SK-N-SH treated with all-trans-retinoic acid at 6 μM for 48 hours (cell line): ENCODE data around the gene RNF138.

Experiments
- ATAC-seq: fragments of 200-7000 bp; cut with Tn5 transposase; 3 replicates; pipeline ENCODE4 v1.9.1; 2020; ENCODE audit warnings: mild to moderate bottlenecking, moderate library complexity
- ARNTL ChIP-seq: fragments of 450-650 bp; formaldehyde crosslinking; IDR thresholded peaks from 2 replicates; pipeline ENCODE4 v1.5.0; 2020; ENCODE audit warnings: low read depth, mild to moderate bottlenecking, moderate library complexity, borderline replicate concordance
- BACH2 ChIP-seq: fragments of 250-450 bp; sonication (Bioruptor Pico); IDR thresholded peaks from 2 replicates; pipeline ENCODE4 v1.9.0; 2021; ENCODE audit warnings: mild to moderate bottlenecking, borderline replicate concordance
- CSDC2 ChIP-seq: fragments of 250-450 bp; sonication (Bioruptor Pico); IDR thresholded peaks from 2 replicates; pipeline ENCODE4 v1.5.0; 2020; ENCODE audit warnings: mild to moderate bottlenecking, moderate library complexity
- ESRRG ChIP-seq: fragments of 250-450 bp; sonication (Bioruptor Pico); IDR thresholded peaks from 2 replicates; pipeline ENCODE4 v1.6.1; 2021; ENCODE audit warnings: mild to moderate bottlenecking
- GLIS3 ChIP-seq: fragments of 250-450 bp; sonication (Bioruptor Pico); IDR thresholded peaks from 2 replicates; pipeline ENCODE4 v1.5.0; 2020; ENCODE audit warnings: mild to moderate bottlenecking, moderate library complexity
- ISL1 ChIP-seq: fragments of 250-450 bp; sonication (Bioruptor Pico); IDR thresholded peaks from 2 replicates; pipeline ENCODE4 v2.1.2; 2022; ENCODE audit warnings: mild to moderate bottlenecking, moderate library complexity
- OSR1 ChIP-seq: fragments of 250-450 bp; sonication (Bioruptor Pico); IDR thresholded peaks from 2 replicates; pipeline ENCODE4 v1.8.0; 2022; ENCODE audit warnings: moderate library complexity, mild to moderate bottlenecking, inconsistent platforms
- PPARA ChIP-seq: fragments of 250-450 bp; sonication (Bioruptor Pico); IDR thresholded peaks from 2 replicates; pipeline ENCODE4 v1.5.0; 2020; ENCODE audit warnings: mild to moderate bottlenecking, borderline replicate concordance
- SNAI2 ChIP-seq: fragments of 250-450 bp; sonication (Bioruptor Pico); IDR thresholded peaks from 2 replicates; pipeline ENCODE4 v1.5.0; 2020; ENCODE audit warnings: mild to moderate bottlenecking, moderate library complexity
- TCF4 ChIP-seq: fragments of 250-450 bp; sonication (Bioruptor Pico); IDR thresholded peaks from 2 replicates; pipeline ENCODE4 v1.8.0; 2021; ENCODE audit warnings: mild to moderate bottlenecking, moderate library complexity, borderline replicate concordance
- ZC3H10 ChIP-seq: fragments of 250-450 bp; sonication (Bioruptor Pico); IDR thresholded peaks from 2 replicates; pipeline ENCODE4 v1.5.1; 2021; ENCODE audit warnings: mild to moderate bottlenecking, moderate library complexity
- ZFP3 ChIP-seq: fragments of 250-450 bp; sonication (Bioruptor Pico); IDR thresholded peaks from 2 replicates; pipeline ENCODE4 v1.5.0; 2020; ENCODE audit warnings: mild to moderate bottlenecking, moderate library complexity
- ZFP30 ChIP-seq: fragments of 450-650 bp; formaldehyde crosslinking; IDR thresholded peaks from 2 replicates; pipeline ENCODE4 v1.5.0; 2022; ENCODE audit warnings: mild to moderate bottlenecking, moderate library complexity
- ZNF565 ChIP-seq: fragments of 450-650 bp; formaldehyde crosslinking; conservative IDR thresholded peaks from 2 replicates; pipeline ENCODE4 v1.5.0; 2020; ENCODE audit warnings: low read depth, mild to moderate bottlenecking, moderate library complexity
- ZNF70 ChIP-seq: fragments of 450-650 bp; formaldehyde crosslinking; IDR thresholded peaks from 2 replicates; pipeline ENCODE4 v1.5.0; 2020; ENCODE audit warnings: mild to moderate bottlenecking, moderate library complexity
- ZNF8 ChIP-seq: fragments of 450-650 bp; formaldehyde crosslinking; IDR thresholded peaks from 2 replicates; pipeline ENCODE4 v1.5.0; 2020; ENCODE audit warnings: mild to moderate bottlenecking, moderate library complexity
- TF ChIP-seq, protein P1 (sequence below): fragments of 250-450 bp; sonication (Bioruptor Pico); IDR thresholded peaks from 2 replicates; pipeline ENCODE4 v1.5.0; 2020; ENCODE audit warnings: mild to moderate bottlenecking, moderate library complexity
- TF ChIP-seq, protein P2 (sequence below): fragments of 250-450 bp; sonication (Bioruptor Pico); IDR thresholded peaks from 2 replicates; pipeline ENCODE4 v1.5.1; 2020; ENCODE audit warnings: low read depth, mild to moderate bottlenecking, moderate library complexity
- TF ChIP-seq, protein P3 (sequence below): fragments of 250-450 bp; sonication (Bioruptor Pico); IDR thresholded peaks from 2 replicates; pipeline ENCODE4 v1.8.0; 2020; ENCODE audit warnings: mild to moderate bottlenecking, moderate library complexity, borderline replicate concordance
- TF ChIP-seq, protein P4 (sequence below): fragments of 250-450 bp; sonication (Bioruptor Pico); IDR thresholded peaks from 2 replicates; pipeline ENCODE4 v1.8.0; 2021; ENCODE audit warnings: low read depth, mild to moderate bottlenecking, moderate library complexity, borderline replicate concordance
- TF ChIP-seq, protein P5 (sequence below): fragments of 250-450 bp; sonication (Bioruptor Pico); IDR thresholded peaks from 2 replicates; pipeline ENCODE4 v1.5.1; 2021; ENCODE audit warnings: mild to moderate bottlenecking, moderate library complexity

RNF138 gene

DNA sequence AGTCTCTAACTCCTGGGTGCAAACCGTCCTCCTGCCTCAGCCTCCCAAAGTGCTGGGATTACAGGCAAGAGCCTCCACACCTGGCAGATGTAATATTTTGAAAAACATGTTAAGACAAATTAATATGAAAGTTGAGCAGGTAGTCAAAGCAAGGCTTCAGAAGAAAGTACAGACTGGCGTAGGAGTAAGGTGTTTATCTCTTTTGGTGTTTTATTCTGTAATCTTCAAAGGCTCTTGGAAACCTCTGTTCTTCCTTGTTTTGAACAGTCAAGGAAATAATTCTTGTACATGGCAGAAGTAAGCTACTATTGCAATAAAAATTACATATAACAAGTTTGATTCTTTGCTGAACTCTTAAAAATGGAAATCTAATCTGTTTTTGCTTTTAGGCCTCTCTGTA, 5.3 kb downstream of the RNF138 start:
- TF ChIP-seq ARNTL (CRISPR knock-in tag): no peak
- no peak for TF ChIP-seq ISL1 (CRISPR knock-in tag)
- no peak for TF ChIP-seq PPARA (CRISPR knock-in tag)
- TF ChIP-seq, protein P1, sequence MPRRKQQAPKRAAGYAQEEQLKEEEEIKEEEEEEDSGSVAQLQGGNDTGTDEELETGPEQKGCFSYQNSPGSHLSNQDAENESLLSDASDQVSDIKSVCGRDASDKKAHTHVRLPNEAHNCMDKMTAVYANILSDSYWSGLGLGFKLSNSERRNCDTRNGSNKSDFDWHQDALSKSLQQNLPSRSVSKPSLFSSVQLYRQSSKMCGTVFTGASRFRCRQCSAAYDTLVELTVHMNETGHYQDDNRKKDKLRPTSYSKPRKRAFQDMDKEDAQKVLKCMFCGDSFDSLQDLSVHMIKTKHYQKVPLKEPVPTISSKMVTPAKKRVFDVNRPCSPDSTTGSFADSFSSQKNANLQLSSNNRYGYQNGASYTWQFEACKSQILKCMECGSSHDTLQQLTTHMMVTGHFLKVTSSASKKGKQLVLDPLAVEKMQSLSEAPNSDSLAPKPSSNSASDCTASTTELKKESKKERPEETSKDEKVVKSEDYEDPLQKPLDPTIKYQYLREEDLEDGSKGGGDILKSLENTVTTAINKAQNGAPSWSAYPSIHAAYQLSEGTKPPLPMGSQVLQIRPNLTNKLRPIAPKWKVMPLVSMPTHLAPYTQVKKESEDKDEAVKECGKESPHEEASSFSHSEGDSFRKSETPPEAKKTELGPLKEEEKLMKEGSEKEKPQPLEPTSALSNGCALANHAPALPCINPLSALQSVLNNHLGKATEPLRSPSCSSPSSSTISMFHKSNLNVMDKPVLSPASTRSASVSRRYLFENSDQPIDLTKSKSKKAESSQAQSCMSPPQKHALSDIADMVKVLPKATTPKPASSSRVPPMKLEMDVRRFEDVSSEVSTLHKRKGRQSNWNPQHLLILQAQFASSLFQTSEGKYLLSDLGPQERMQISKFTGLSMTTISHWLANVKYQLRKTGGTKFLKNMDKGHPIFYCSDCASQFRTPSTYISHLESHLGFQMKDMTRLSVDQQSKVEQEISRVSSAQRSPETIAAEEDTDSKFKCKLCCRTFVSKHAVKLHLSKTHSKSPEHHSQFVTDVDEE (CRISPR knock-in tag): no peak
- TF ChIP-seq ZNF70 (CRISPR knock-in tag): no peak
- no peak for TF ChIP-seq TCF4 (CRISPR knock-in tag)
- ATAC-seq: no peak

DNA sequence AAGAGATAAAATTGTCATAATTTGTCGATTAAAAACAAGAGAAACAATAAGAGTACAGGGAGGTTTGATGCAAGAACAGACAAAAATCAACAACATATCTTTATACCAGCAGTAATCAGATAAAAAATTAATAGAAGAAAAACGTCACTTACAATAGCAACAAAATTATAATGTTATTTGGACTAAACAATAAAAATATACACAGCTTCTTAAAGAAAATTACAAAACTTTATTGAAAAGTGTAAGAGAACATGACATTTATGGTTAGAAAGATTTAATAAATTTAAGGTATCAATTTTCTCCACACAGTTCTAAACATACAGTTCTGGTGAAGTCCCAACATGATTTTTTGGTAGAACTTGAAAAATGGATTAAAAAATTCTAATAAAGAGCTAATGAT, 12.8 kb downstream of the RNF138 start:
- ATAC-seq: no peak
- TF ChIP-seq ZFP30 (no peak), ZFP3 (CRISPR knock-in tag) (no peak), ZC3H10 (CRISPR knock-in tag) (no peak), GLIS3 (CRISPR knock-in tag) (no peak), SNAI2 (CRISPR knock-in tag) (no peak), ESRRG (no peak), ISL1 (CRISPR knock-in tag) (no peak), CSDC2 (no peak), BACH2 (CRISPR knock-in tag) (no peak), PPARA (CRISPR knock-in tag) (no peak)
- TF ChIP-seq, protein P2, sequence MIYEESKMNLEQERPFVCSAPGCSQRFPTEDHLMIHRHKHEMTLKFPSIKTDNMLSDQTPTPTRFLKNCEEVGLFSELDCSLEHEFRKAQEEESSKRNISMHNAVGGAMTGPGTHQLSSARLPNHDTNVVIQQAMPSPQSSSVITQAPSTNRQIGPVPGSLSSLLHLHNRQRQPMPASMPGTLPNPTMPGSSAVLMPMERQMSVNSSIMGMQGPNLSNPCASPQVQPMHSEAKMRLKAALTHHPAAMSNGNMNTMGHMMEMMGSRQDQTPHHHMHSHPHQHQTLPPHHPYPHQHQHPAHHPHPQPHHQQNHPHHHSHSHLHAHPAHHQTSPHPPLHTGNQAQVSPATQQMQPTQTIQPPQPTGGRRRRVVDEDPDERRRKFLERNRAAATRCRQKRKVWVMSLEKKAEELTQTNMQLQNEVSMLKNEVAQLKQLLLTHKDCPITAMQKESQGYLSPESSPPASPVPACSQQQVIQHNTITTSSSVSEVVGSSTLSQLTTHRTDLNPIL: no peak
- TF ChIP-seq, protein P1 (CRISPR knock-in tag): no peak
- TF ChIP-seq, protein P3, sequence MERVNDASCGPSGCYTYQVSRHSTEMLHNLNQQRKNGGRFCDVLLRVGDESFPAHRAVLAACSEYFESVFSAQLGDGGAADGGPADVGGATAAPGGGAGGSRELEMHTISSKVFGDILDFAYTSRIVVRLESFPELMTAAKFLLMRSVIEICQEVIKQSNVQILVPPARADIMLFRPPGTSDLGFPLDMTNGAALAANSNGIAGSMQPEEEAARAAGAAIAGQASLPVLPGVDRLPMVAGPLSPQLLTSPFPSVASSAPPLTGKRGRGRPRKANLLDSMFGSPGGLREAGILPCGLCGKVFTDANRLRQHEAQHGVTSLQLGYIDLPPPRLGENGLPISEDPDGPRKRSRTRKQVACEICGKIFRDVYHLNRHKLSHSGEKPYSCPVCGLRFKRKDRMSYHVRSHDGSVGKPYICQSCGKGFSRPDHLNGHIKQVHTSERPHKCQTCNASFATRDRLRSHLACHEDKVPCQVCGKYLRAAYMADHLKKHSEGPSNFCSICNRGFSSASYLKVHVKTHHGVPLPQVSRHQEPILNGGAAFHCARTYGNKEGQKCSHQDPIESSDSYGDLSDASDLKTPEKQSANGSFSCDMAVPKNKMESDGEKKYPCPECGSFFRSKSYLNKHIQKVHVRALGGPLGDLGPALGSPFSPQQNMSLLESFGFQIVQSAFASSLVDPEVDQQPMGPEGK (CRISPR knock-in tag): no peak
- TF ChIP-seq, protein P4, sequence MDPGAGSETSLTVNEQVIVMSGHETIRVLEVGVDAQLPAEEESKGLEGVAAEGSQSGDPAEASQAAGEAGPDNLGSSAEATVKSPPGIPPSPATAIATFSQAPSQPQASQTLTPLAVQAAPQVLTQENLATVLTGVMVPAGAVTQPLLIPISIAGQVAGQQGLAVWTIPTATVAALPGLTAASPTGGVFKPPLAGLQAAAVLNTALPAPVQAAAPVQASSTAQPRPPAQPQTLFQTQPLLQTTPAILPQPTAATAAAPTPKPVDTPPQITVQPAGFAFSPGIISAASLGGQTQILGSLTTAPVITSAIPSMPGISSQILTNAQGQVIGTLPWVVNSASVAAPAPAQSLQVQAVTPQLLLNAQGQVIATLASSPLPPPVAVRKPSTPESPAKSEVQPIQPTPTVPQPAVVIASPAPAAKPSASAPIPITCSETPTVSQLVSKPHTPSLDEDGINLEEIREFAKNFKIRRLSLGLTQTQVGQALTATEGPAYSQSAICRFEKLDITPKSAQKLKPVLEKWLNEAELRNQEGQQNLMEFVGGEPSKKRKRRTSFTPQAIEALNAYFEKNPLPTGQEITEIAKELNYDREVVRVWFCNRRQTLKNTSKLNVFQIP (CRISPR knock-in tag): no peak

DNA sequence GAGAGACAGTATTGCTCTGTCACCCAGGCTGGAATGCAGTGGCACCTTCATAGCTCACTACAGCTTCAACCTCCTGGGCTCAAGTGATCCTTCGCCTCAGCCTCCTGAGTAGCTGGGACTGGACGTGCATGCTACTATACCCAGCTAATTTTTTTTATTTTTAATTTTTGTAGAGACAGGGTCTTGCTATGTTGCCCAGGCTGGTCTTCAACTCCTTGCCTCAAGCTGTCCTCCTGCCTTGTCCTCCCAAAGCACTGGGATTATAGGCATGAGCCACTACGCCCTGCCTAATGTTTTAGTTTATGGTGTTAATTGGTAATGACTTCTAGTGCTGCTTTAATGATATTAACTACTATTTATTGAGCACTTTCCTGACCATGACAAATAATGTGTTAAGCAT, 18.3 kb downstream of the RNF138 start:
- no peak for ATAC-seq
- TF ChIP-seq, protein P5, sequence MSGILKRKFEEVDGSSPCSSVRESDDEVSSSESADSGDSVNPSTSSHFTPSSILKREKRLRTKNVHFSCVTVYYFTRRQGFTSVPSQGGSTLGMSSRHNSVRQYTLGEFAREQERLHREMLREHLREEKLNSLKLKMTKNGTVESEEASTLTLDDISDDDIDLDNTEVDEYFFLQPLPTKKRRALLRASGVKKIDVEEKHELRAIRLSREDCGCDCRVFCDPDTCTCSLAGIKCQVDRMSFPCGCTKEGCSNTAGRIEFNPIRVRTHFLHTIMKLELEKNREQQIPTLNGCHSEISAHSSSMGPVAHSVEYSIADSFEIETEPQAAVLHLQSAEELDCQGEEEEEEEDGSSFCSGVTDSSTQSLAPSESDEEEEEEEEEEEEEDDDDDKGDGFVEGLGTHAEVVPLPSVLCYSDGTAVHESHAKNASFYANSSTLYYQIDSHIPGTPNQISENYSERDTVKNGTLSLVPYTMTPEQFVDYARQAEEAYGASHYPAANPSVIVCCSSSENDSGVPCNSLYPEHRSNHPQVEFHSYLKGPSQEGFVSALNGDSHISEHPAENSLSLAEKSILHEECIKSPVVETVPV: no peak
- TF ChIP-seq, protein P4 (CRISPR knock-in tag): no peak
- TF ChIP-seq ZNF8 (CRISPR knock-in tag) (no peak), GLIS3 (CRISPR knock-in tag) (no peak), OSR1 (CRISPR knock-in tag) (no peak), ARNTL (CRISPR knock-in tag) (no peak), ZFP30 (no peak), TCF4 (CRISPR knock-in tag) (no peak), ZNF565 (CRISPR knock-in tag) (no peak), ESRRG (no peak), BACH2 (CRISPR knock-in tag) (no peak), CSDC2 (no peak), SNAI2 (CRISPR knock-in tag) (no peak), ZNF70 (CRISPR knock-in tag) (no peak), ZC3H10 (CRISPR knock-in tag) (no peak)
- TF ChIP-seq, protein P2: no peak
